ENCODE measurements around the gene WDR11. TPM values are rescaled to one million over a fixed set of nuclear protein-coding genes. Genes with fewer than 3 reads are reported as not detected.

WDR11 gene
- total RNA-seq, 1 donor from 2014 or later = 61.2 TPM

- Mint-ChIP-seq H3K4me1 (ENCODE audit: unreplicated experiment) (peaks cover 5% of the 10 kb centered on the region), H3K4me3 (ENCODE audit: unreplicated experiment) (no peak overlapping the region), H3K9me3 (ENCODE audit: unreplicated experiment) (no peaks in the 10 kb centered on the region), H3K36me3 (ENCODE audit: low read depth, unreplicated experiment) (peaks cover 3% of the 10 kb centered on the region), H3K27me3 (ENCODE audit: unreplicated experiment) (peaks cover 3% of the 10 kb centered on the region), H3K27ac (ENCODE audit: unreplicated experiment) (no peak overlapping the region)
- TF ChIP-seq, protein P1, sequence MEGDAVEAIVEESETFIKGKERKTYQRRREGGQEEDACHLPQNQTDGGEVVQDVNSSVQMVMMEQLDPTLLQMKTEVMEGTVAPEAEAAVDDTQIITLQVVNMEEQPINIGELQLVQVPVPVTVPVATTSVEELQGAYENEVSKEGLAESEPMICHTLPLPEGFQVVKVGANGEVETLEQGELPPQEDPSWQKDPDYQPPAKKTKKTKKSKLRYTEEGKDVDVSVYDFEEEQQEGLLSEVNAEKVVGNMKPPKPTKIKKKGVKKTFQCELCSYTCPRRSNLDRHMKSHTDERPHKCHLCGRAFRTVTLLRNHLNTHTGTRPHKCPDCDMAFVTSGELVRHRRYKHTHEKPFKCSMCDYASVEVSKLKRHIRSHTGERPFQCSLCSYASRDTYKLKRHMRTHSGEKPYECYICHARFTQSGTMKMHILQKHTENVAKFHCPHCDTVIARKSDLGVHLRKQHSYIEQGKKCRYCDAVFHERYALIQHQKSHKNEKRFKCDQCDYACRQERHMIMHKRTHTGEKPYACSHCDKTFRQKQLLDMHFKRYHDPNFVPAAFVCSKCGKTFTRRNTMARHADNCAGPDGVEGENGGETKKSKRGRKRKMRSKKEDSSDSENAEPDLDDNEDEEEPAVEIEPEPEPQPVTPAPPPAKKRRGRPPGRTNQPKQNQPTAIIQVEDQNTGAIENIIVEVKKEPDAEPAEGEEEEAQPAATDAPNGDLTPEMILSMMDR (IDR thresholded peaks at IDR 0.05; ENCODE audit: unreplicated experiment) = no peak
- no peak for DNase-seq (ENCODE audit: low spot score)
Measured at GRCh38 chr10:120951288-120951687, 100.1 kb downstream of the WDR11 start.

- H3K27me3 Mint-ChIP-seq (ENCODE audit: unreplicated experiment) = peaks cover 3% of the 10 kb centered on the region
- H3K4me1 Mint-ChIP-seq (ENCODE audit: unreplicated experiment) = peaks cover 5% of the 10 kb centered on the region
- no peak overlapping the region for H3K27ac Mint-ChIP-seq (ENCODE audit: unreplicated experiment)
- no peaks in the 10 kb centered on the region for H3K9me3 Mint-ChIP-seq (ENCODE audit: unreplicated experiment)
- no peak for DNase-seq (ENCODE audit: low spot score)
- H3K36me3 Mint-ChIP-seq (ENCODE audit: low read depth, unreplicated experiment) = no peaks in the 10 kb centered on the region
- no peak overlapping the region for H3K4me3 Mint-ChIP-seq (ENCODE audit: unreplicated experiment)
- TF ChIP-seq, protein P1 (IDR thresholded peaks at IDR 0.05; ENCODE audit: unreplicated experiment) = no peak
Measured at GRCh38 chr10:120953897-120954296, 102.7 kb downstream of the WDR11 start.
